Testis (tissue), 2 donors: ENCODE results near the gene CD101.

Source experiments
- CTCF ChIP-seq, 3 experiments: fragments of 450-650 bp in 2 of 3; fragments of 200-600 bp in 1 of 3; sonication (generic) in 1 of 3; IDR thresholded peaks; one replicate each; pipeline ENCODE4 v1.5.1; 2016 to 2019; ENCODE audit warnings: antibody characterized with exemption in 3 of 3, mild to moderate bottlenecking in 2 of 3, moderate library complexity in 1 of 3
- POLR2A ChIP-seq: fragments of 450-650 bp; IDR thresholded peaks from one replicate; pipeline ENCODE4 v1.6.1; 2017; ENCODE audit warnings: antibody characterized with exemption, mild to moderate bottlenecking, moderate library complexity

- no peak for TF ChIP-seq CTCF (IDR thresholded peaks at IDR 0.05)
- TF ChIP-seq POLR2A = no peak
These were observed 59.1 kb downstream of the CD101 start for GRCh38 chr1:117060441-117061317.
